Erythroblast (primary cell): Measurements from ENCODE around the gene KCNA5.

ENCODE experiments used
- GATA1 ChIP-seq: IDR thresholded peaks from 2 replicates; pipeline ENCODE4 v1.6.1; 2011; ENCODE audit warnings: low read depth, mild to moderate bottlenecking, control low read depth, low read length, moderate library complexity
- POLR2A ChIP-seq: IDR thresholded peaks from 2 replicates; pipeline ENCODE4 v1.6.1; 2011; ENCODE audit warnings: mild to moderate bottlenecking, low read length

GRCh38 chr12:5022025-5022424 lies 21.7 kb upstream of the KCNA5 start:
- TF ChIP-seq POLR2A (no peak), GATA1 (no peak)
